ENCODE measurements around the gene QSER1.
A peak's percentile ranks its signal among the peaks of the same experiment; 100 is the strongest.
"Not testable (repeated sequence)": the region's sequence is repeated elsewhere in the genome, so short reads cannot be mapped to it uniquely, and the experiment has no call there.

Gene QSER1

DNA sequence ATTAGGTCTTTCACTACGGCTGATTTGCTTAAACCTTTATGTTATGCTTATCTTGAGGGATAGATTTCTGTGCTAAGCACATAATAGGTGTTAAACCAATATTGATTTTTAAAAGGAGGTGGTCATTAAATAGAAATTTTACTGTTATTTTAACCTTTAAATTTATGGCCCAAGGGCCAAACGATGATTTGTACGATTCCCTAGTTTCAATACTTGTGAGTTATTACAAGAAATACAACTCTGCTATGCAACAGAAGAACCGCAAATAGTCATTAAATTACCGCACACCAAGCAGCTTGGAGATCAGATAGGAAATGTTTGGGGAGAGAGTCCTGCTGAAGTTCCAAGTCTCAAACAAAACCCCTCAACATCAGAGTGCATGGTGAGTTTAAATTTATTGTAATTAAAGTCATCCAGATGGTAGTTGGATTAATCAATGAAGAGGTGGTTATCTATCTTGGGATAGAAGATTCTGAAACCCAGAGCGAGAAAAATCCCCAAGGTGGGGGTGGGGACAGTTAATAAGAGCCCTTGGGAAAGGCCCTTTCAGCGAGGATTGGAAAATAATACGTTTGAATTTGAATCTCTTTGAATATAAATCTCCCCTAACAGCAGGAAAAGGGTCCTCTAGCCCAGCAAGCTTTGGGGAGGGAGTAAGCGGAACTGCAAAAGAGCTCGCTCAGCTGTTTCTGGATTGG lies 805 bp upstream of the QSER1 start:
- DNase-seq: no peak

DNA sequence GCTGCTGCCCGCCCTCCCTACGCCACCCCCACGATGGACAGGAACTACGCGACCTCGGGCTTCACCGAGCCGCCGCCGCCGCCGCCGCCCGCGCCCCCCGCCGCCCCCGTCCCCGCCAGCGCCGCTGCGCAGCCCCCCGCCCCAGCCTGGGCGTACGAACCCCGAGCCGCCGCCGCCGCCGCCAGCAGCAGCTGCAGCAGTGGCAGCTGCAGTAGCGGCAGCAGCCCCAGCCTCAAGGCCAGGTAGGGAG lies 407 bp downstream of the QSER1 start:
- no peak for DNase-seq

DNA sequence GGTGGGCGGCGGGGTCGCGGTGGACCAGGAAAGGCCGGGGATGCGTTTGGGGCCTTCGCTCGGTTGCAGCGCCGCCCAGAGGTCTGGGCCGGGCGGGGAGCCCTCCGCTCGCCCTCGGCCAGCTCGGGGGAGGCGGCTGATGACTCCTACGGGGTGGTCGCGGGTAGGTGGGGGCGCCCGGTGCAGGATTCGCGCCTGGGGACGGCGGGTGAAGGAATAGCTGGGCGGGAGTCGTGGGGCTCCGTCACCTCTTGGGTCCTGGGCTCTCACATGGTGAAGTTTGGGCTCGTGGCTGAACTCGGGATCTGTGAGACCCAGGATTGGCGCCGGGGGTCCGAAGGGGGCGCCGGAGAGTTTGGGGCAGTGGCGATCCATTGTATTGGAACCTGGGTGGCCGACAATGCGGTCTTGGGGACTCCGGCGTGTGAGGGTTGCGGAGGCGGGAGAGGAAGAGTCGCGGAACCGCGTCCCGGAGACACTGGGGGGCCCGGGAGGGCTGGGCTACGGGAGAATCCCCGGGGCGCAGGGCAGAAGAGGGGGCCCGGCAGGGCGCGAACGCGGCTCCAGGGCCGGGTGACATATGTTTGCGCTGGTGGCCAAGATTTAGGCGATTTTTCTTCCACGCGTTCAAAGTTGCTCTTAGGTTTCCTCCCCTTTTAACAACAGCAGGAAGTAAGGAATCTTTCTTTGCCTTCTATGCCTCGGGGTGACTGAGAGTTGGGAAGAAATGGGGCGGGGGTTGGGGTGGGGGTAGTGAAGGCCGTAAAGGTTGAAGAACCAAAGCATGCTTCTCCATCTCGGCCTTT lies 935 bp downstream of the QSER1 start:
- peak; percentile 60 for DNase-seq

- DNase-seq: peak; percentile 92
Measured at GRCh38 chr11:32894149-32894827, 1.7 kb downstream of the QSER1 start.

- no peak for DNase-seq
Measured at GRCh38 chr11:32894921-32895320, 2.3 kb downstream of the QSER1 start.

GRCh38 chr11:32895471-32895870 lies 2.9 kb downstream of the QSER1 start:
- no peak for DNase-seq

DNA sequence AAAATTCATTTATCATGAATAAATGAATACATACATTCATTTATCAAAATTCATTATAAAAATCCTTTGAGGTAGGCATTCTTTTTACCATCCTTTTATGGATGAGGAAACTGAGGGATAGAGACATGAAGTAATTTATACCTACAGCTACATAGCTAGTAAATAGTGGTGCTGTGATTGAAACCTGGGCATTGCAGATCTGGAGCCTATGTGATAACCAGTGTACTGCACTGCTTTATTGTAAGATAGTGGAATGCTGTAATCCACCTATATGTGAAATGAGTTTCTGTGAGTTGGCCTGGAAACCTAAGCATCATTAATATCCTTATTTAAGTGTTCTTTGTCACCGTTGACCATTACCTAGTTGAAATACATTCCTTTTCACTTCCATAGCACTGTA lies 4.5 kb downstream of the QSER1 start:
- no peak for DNase-seq

- DNase-seq: no peak
Measured at GRCh38 chr11:32899438-32899837, 6.8 kb downstream of the QSER1 start.

DNA sequence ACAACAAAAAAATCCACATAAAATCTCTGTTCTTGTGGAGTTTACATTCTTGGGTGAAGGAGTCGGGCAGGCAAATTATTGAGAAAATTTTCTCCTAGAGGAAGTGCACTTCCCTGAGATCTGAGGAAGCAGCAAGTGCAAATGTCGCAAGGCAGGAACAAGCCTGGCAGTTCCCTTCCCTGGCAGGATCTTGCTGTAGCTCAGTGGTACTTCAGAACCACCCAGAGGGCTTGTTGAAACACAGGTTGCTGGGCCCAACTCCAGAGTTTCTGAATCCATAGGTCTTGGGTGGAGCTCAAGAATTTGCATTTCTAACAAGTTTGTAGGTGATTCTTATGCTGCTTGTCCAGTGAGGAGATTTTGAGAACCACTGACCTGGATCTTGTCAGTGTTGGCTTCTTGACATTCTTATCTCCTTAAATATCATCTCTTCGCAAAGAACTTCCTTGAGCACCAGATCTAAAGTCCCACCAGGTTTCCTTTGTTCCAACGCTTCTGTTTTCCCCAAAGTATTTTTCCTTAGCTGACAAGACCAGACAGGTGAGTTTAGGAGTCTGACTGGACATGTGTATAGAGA lies 9.6 kb downstream of the QSER1 start:
- no peak for DNase-seq

DNA sequence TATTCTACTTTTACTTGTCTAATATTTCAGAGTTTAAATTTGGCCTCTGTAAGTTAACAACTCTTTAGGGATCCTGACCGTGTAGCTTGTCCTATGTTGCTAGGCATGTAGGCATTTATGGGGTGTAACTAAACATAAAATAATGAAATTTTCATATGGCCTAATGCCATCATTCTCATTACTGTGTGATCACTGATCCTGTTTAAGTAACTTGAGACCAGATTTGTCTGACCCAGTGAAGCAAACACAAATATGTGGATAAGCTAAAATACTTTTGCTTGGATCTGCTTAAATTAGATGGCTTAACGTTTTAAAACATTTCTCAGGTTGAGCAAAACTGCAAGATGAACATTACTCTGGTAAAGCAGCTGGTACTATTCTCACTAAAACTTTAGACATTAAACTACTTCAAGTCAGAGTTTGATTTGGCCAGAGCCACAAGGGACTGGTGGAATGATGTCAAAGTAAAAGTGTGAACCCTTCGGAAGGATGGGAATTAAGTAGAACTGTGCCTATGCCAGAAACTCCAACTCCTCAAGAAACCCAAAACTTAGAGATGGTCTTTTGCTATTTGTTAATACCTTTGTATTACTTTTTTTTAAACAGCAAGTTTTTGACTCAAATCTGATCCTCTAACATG lies 12.5 kb downstream of the QSER1 start:
- no peak for DNase-seq

- DNase-seq: no peak
Measured at GRCh38 chr11:32908619-32909018, 16.0 kb downstream of the QSER1 start.

- no peak for DNase-seq
Measured at GRCh38 chr11:32911413-32911812, 18.8 kb downstream of the QSER1 start.

DNA sequence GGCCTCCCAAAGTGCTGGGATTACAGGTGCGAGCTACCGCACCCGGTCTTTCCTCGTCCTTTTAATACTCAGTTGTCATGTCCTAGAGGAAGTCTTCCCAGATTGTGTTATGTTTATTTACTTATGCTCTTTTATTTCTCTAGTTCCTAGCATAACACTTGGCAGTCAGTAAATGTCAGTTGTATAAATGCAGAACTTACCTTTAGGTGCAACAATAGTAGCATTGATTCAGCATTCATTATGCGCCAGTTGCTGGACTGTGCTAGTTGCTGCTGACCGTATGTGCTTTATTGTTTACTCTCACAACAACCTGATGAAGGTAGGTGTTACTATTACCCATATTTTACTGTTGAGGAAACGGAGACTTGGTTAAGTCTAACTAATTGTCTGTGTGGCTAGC lies 20.8 kb downstream of the QSER1 start:
- DNase-seq: no peak

DNA sequence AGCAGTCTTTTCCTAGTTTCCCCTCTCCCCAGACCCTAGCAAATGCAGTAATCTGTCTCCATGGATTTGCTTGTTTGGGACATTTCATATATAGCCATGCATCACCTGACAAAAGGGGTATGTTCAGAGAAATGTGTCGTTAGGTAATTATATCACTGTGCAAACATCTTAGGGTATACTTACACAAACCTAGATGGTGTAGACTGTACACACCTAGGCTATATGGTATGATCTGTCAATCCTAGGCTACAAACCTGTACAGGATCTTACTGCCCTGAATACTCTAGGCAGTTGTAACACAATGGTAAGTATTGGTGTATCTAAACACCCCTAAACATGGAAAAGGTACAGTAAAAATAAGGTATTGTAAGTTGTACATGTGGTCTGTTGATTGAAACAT lies 23.8 kb downstream of the QSER1 start:
- DNase-seq: no peak

DNA sequence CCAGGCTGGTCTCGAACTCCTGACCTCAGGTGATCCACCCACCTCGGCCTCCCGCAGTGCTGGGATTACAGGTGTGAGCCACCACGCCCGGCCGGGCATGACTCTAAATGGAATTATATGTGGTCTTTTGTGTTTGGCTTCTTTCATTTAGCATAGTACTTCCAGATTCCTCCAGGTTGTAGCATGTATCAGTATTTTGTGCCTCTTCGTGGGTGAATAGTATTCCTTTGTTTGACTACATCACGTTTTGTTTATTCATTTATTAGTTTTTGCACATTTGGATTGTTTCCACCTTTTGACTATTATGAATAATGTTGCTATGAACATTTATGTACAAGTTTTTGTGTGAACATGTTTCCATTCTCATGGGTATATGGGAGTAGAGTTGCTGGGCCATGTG lies 24.4 kb downstream of the QSER1 start:
- DNase-seq: no peak

DNA sequence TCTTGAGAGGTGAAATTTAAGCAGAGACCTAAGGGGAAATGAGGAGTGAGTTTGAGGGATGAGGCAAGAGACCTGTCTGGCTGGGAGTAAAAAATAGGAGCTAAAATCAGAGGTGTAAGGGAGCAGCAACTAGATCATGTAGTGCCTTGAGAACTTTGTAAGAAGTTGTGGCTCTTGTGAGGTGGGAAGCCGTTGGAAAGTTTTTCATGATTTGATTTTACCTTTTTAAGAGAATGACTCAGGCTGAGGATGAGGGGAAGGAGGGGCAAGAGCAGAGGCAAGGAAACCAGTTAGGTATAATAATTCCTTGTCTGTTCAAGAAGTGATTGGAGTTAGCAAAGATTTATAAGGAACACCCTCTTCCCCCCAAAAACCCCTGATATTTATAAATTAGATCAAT lies 25.8 kb downstream of the QSER1 start:
- DNase-seq: no peak

- DNase-seq: no peak
Measured at GRCh38 chr11:32919338-32919737, 26.7 kb downstream of the QSER1 start.

DNA sequence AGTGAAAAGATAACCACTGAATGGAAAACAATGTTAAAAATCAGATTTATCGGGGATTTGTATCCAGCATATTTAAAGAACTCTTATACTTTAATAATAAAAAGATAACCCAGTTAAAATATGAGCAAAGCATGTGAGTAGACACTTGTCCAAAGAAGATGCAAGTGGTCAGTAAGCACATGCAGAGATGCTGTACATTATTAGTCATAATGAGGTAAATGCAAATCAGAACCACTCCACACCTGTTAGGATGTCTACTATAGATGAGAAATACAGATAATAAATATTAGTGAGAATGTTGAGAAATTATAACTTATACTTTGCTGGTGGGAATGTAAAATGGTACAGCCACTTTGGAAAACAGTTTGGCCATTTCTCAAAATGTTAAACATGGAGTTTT lies 28.0 kb downstream of the QSER1 start:
- no peak for DNase-seq

GRCh38 chr11:32921204-32921603 lies 28.6 kb downstream of the QSER1 start:
- DNase-seq: no peak

- DNase-seq: no peak
Measured at GRCh38 chr11:32931606-32932005, 39.0 kb downstream of the QSER1 start.

DNA sequence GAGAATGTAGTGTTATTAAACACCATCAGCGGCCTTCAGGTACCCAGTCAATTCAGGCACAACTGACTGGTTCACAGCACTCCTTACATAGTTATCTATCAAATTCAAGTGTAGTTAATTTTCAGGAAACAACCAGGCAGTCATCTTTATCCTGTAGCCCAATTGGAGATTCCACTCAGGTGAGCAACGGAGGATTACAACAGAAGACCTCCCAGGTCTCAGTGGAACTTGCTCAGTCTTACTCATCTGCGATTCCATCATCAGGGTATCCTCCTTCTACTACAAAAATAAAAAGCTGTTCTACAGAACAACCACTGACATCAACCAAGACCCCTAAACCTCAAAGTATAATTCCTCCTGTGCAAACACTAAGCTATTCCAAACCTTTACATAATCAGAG lies 39.6 kb downstream of the QSER1 start:
- no peak for DNase-seq

GRCh38 chr11:32935462-32936029 lies 42.9 kb downstream of the QSER1 start:
- DNase-seq: no peak

- not testable (repeated sequence) for DNase-seq
Measured at GRCh38 chr11:32936178-32936577, 43.6 kb downstream of the QSER1 start.

Data from NCI-H345 (cell line).